Parathyroid adenoma (tissue), 2 donors: ENCODE results near the gene CNTNAP2.

Experiments
- H2AFZ ChIP-seq: fragments of 300-600 bp; sonication (generic); one replicate; pipeline ENCODE4 v1.7.0; 2017; ENCODE audit warnings: antibody characterized with exemption, mild to moderate bottlenecking
- H3K27ac ChIP-seq: fragments of 300-600 bp; sonication (generic); one replicate; pipeline ENCODE4 v1.7.0; 2017
- H3K27me3 ChIP-seq: fragments of 300-600 bp; sonication (generic); one replicate; pipeline ENCODE4 v1.7.0; 2017; ENCODE audit warnings: low read length; ENCODE audit not compliant: control insufficient read depth, insufficient read depth
- H3K36me3 ChIP-seq: fragments of 300-600 bp; sonication (generic); one replicate; pipeline ENCODE4 v1.7.0; 2017; ENCODE audit warnings: low read length; ENCODE audit not compliant: control insufficient read depth, insufficient read depth
- H3K4me1 ChIP-seq: fragments of 300-600 bp; sonication (generic); one replicate; pipeline ENCODE4 v1.7.0; 2017; ENCODE audit warnings: control low read depth
- H3K4me2 ChIP-seq: fragments of 300-600 bp; sonication (generic); one replicate; pipeline ENCODE4 v1.7.0; 2017; ENCODE audit warnings: low read length
- H3K4me3 ChIP-seq: fragments of 300-600 bp; sonication (generic); one replicate; pipeline ENCODE4 v1.7.0; 2017; ENCODE audit warnings: low read depth, low read length
- H3K79me2 ChIP-seq: fragments of 300-600 bp; sonication (generic); one replicate; pipeline ENCODE4 v1.7.0; 2017; ENCODE audit warnings: control low read depth
- H3K9ac ChIP-seq: fragments of 300-600 bp; sonication (generic); one replicate; pipeline ENCODE4 v1.7.0; 2017; ENCODE audit warnings: mild to moderate bottlenecking
- H3K9me3 ChIP-seq: fragments of 300-600 bp; sonication (generic); one replicate; pipeline ENCODE4 v1.7.0; 2017; ENCODE audit warnings: low read length; ENCODE audit not compliant: control insufficient read depth
- TF ChIP-seq, protein P1 (sequence below): fragments of 300-600 bp; sonication (generic); IDR thresholded peaks from one replicate; pipeline ENCODE4 v1.7.0; 2017; ENCODE audit warnings: antibody characterized with exemption, mild to moderate bottlenecking
- donor health status: primary hyperparathyroidism.

CNTNAP2 gene

DNA sequence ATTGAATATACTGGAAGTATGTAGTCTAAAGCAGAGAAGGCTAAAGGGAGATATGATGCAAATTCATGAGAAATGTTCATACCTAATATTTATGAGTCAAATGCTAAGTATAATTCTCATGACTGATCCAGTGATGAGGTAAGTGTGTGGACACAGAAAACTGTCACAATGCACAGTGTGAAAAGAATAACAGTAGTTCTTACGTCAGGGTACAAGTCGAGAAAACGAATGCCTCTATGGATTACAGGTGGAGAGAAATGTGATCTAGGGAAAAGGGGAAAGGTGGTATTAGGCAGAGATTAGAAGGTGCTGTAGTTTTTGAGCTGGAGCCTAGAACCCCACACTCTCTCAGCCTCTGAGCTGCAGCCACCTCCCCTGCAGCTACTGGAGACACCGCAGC lies 542.0 kb downstream of the CNTNAP2 start:
- Histone ChIP-seq H3K4me3 (no peak overlapping the region), H3K9me3 (no peaks in the 10 kb centered on the region), H2AFZ (no peak overlapping the region), H3K79me2 (no peaks in the 10 kb centered on the region), H3K27me3 (no peaks in the 10 kb centered on the region), H3K4me1 (no peaks in the 10 kb centered on the region), H3K36me3 (no peaks in the 10 kb centered on the region), H3K27ac (no peak overlapping the region), H3K4me2 (no peak overlapping the region), H3K9ac (no peak overlapping the region)
- TF ChIP-seq, protein P1, sequence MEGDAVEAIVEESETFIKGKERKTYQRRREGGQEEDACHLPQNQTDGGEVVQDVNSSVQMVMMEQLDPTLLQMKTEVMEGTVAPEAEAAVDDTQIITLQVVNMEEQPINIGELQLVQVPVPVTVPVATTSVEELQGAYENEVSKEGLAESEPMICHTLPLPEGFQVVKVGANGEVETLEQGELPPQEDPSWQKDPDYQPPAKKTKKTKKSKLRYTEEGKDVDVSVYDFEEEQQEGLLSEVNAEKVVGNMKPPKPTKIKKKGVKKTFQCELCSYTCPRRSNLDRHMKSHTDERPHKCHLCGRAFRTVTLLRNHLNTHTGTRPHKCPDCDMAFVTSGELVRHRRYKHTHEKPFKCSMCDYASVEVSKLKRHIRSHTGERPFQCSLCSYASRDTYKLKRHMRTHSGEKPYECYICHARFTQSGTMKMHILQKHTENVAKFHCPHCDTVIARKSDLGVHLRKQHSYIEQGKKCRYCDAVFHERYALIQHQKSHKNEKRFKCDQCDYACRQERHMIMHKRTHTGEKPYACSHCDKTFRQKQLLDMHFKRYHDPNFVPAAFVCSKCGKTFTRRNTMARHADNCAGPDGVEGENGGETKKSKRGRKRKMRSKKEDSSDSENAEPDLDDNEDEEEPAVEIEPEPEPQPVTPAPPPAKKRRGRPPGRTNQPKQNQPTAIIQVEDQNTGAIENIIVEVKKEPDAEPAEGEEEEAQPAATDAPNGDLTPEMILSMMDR, result no peak

DNA sequence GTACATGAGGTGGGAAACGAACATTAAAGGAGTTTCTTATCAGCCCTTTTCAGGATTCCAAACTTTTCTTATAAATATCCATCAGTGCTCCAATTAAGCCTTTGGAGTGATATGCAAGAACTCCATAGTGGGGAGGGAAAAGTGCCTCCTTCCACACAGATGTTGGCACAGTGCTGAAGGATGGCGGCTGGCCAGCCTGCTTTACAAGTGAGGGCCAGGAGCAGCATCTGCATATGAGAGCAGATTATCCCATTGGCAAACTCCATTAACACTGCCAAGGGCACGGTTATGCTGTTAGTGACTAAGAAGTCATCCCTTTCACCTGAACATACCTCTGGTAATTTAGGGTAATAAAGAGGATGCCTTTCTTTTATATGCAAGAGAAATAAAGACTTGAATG lies 543.1 kb downstream of the CNTNAP2 start:
- Histone ChIP-seq H2AFZ (no peak overlapping the region), H3K4me3 (no peak overlapping the region), H3K9me3 (no peaks in the 10 kb centered on the region)

DNA sequence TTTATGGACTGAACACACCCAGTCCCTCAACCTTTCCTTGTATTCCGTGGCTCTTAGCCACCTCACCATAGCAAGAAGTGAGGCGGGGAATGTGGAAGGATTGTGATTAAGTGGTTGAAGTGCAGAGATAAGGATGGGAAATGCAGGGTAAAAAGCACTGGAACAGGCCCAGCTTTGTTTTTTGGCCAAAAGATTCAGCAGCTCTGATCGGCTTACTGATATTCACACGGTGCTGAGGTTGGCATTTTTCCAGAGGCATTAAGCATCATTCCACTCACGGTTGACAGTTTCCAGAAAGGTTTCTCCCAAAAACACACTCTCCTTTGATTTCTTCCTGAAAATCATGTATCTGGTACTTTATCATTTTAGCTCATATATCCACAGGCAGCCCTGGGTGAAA lies 544.2 kb downstream of the CNTNAP2 start:
- no peak overlapping the region for H3K4me3 ChIP-seq
- no peaks in the 10 kb centered on the region for H3K27me3 ChIP-seq
- no peaks in the 10 kb centered on the region for H3K9me3 ChIP-seq
- H3K27ac ChIP-seq, result no peak overlapping the region
- no peak overlapping the region for H3K4me2 ChIP-seq
- H3K36me3 ChIP-seq, result no peaks in the 10 kb centered on the region
- no peak overlapping the region for H3K9ac ChIP-seq
- no peaks in the 10 kb centered on the region for H3K4me1 ChIP-seq
- TF ChIP-seq, protein P1, result no peak
- no peaks in the 10 kb centered on the region for H3K79me2 ChIP-seq
- no peak overlapping the region for H2AFZ ChIP-seq

More for the DNA sequence above, 543.1 kb downstream of the CNTNAP2 start:
- H3K79me2 ChIP-seq, result no peaks in the 10 kb centered on the region
- no peaks in the 10 kb centered on the region for H3K36me3 ChIP-seq
- no peak overlapping the region for H3K9ac ChIP-seq
- H3K27ac ChIP-seq, result no peak overlapping the region
- H3K4me2 ChIP-seq, result no peak overlapping the region
- H3K4me1 ChIP-seq, result no peaks in the 10 kb centered on the region
- TF ChIP-seq, protein P1, result no peak
- H3K27me3 ChIP-seq, result no peaks in the 10 kb centered on the region

DNA sequence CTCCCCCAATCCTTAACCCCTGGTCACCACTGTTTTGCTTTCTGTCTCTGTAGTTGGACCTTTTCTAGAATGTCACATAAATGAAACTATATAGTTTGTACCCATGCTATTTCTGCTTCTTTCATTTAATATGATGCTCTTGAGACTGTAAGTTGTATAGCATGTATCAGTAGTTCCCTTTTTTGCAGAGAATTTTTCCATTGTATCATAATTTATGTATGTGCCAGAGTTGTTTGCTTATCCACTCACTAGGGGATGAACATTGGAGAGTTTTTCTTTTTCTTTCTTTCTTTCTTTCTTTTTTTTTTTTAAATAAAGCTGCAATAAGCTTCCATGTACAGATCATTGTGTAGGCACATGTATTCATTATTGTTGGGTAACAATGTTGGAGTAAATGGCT lies 544.8 kb downstream of the CNTNAP2 start:
- Histone ChIP-seq H3K4me2 (no peak overlapping the region), H3K27me3 (no peaks in the 10 kb centered on the region), H3K79me2 (no peaks in the 10 kb centered on the region), H3K4me3 (no peak overlapping the region), H2AFZ (no peak overlapping the region), H3K9ac (no peak overlapping the region), H3K36me3 (no peaks in the 10 kb centered on the region), H3K9me3 (no peaks in the 10 kb centered on the region), H3K27ac (no peak overlapping the region), H3K4me1 (no peaks in the 10 kb centered on the region)
- TF ChIP-seq, protein P1, result no peak

DNA sequence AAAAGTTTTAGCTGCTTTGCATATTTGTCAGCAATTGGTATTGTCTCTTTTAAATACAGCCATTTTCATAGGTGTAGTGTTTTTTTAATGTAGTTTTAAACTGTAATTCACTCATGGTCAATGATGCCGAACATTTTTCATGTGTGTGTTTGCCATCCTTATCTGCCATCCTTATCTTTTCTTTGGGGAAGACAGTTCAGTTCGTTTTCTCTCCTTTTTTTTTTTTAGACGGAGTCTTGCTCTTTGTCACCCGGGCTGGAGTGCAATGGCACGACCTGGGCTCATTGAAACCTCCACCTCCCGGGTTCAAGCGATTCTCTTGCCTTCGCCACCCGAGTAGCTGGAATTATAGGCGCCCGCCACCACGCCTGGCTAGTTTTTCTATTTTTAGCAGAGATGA lies 545.3 kb downstream of the CNTNAP2 start:
- no peak overlapping the region for H3K27ac ChIP-seq
- no peaks in the 10 kb centered on the region for H3K4me1 ChIP-seq
- H3K36me3 ChIP-seq, result no peaks in the 10 kb centered on the region
- H3K4me2 ChIP-seq, result no peak overlapping the region
- TF ChIP-seq, protein P1, result no peak
- H3K4me3 ChIP-seq, result no peak overlapping the region
- H3K9me3 ChIP-seq, result no peaks in the 10 kb centered on the region
- H3K79me2 ChIP-seq, result no peaks in the 10 kb centered on the region
- H3K27me3 ChIP-seq, result no peaks in the 10 kb centered on the region
- no peak overlapping the region for H2AFZ ChIP-seq
- no peak overlapping the region for H3K9ac ChIP-seq
